ENCODE data around the gene MXRA7. TPM values are rescaled to one million over a fixed set of nuclear protein-coding genes. Genes with fewer than 3 reads are reported as not detected.

The MXRA7 gene
- total RNA-seq, 1 donor from 2014 or later: 55.4 TPM

GRCh38 chr17:76709077-76709950 lies 1.5 kb downstream of the MXRA7 start:
- Histone ChIP-seq H3K36me3 (no peaks in the 10 kb centered on the region), H3K27me3 (peaks cover 11% of the 10 kb centered on the region), H3K9ac (no peak overlapping the region), H4K20me1 (ENCODE audit: low read depth) (peaks cover 18% of the 10 kb centered on the region), H3K4me2 (peak overlapping the region; percentile 96), H3K4me1 (peaks cover 31% of the 10 kb centered on the region), H3K9me3 (ENCODE audit: low read depth) (no peaks in the 10 kb centered on the region), H3F3A (ENCODE audit: low read depth) (peaks cover 35% of the 10 kb centered on the region), H2AFZ (replicated peaks) (no peak overlapping the region), H3K79me2 (ENCODE audit: low read depth) (peaks cover 4% of the 10 kb centered on the region), H3K27ac (no peak overlapping the region), H3K4me3 (peak overlapping the region; percentile 69)
- peak overlapping the region; percentile 88 for H3K4me3 Mint-ChIP-seq
- peaks cover 3% of the 10 kb centered on the region for H3K27me3 Mint-ChIP-seq (ENCODE audit: insufficient read depth, low read depth)
- no peaks in the 10 kb centered on the region for H3K9me3 Mint-ChIP-seq
- peaks cover 44% of the 10 kb centered on the region for H3K4me1 Mint-ChIP-seq
- H3K27ac Mint-ChIP-seq: peak overlapping the region; percentile 18
- H3K36me3 Mint-ChIP-seq: peaks cover 3% of the 10 kb centered on the region
- peak; percentile 71 for DNase-seq (ENCODE audit: low spot score)
- TF ChIP-seq EZH2 (IDR thresholded peaks at IDR 0.05) (no peak), EZH2phosphoT487 (IDR thresholded peaks at IDR 0.05) (no peak), CTCF (IDR thresholded peaks at IDR 0.05) (no peak)

- peak overlapping the region; percentile 53 for H3K27ac Mint-ChIP-seq
- Histone ChIP-seq H4K20me1 (ENCODE audit: low read depth) (peaks cover 18% of the 10 kb centered on the region), H3K4me1 (peaks cover 31% of the 10 kb centered on the region), H3K9me3 (ENCODE audit: low read depth) (no peaks in the 10 kb centered on the region), H3K9ac (no peak overlapping the region), H3K27ac (peak overlapping the region; percentile 7), H3F3A (ENCODE audit: low read depth) (peaks cover 32% of the 10 kb centered on the region), H3K79me2 (ENCODE audit: low read depth) (peaks cover 4% of the 10 kb centered on the region), H3K4me2 (peak overlapping the region; percentile 96), H2AFZ (replicated peaks) (no peak overlapping the region), H3K36me3 (no peaks in the 10 kb centered on the region), H3K4me3 (peak overlapping the region; percentile 8), H3K27me3 (peaks cover 11% of the 10 kb centered on the region)
- H3K4me1 Mint-ChIP-seq: peaks cover 50% of the 10 kb centered on the region
- TF ChIP-seq EZH2 (IDR thresholded peaks at IDR 0.05) (no peak), CTCF (IDR thresholded peaks at IDR 0.05) (peak; percentile 88), EZH2phosphoT487 (IDR thresholded peaks at IDR 0.05) (no peak)
- no peaks in the 10 kb centered on the region for H3K9me3 Mint-ChIP-seq
- H3K36me3 Mint-ChIP-seq: no peaks in the 10 kb centered on the region
- peak overlapping the region; percentile 77 for H3K4me3 Mint-ChIP-seq
- DNase-seq (ENCODE audit: low spot score): peak; percentile 94
- peaks cover 3% of the 10 kb centered on the region for H3K27me3 Mint-ChIP-seq (ENCODE audit: insufficient read depth, low read depth)
These were observed 2.6 kb downstream of the MXRA7 start for GRCh38 chr17:76707985-76708807.

- no peak overlapping the region for H3K4me3 ChIP-seq
- H3K4me3 Mint-ChIP-seq: no peak overlapping the region
- no peaks in the 10 kb centered on the region for H3K36me3 Mint-ChIP-seq
- H3K79me2 ChIP-seq (ENCODE audit: low read depth): peaks cover 10% of the 10 kb centered on the region
- H3K27ac ChIP-seq: no peak overlapping the region
- no peak overlapping the region for H3K4me2 ChIP-seq
- H3K27ac Mint-ChIP-seq: no peak overlapping the region
- no peak overlapping the region for H3K9ac ChIP-seq
- no peaks in the 10 kb centered on the region for H3K9me3 Mint-ChIP-seq
- no peaks in the 10 kb centered on the region for H3K36me3 ChIP-seq
- H3K4me1 Mint-ChIP-seq: peaks cover 54% of the 10 kb centered on the region
- H3K4me1 ChIP-seq: peaks cover 34% of the 10 kb centered on the region
- no peaks in the 10 kb centered on the region for H3K9me3 ChIP-seq (ENCODE audit: low read depth)
- H3F3A ChIP-seq (ENCODE audit: low read depth): peaks cover 35% of the 10 kb centered on the region
- peaks cover 11% of the 10 kb centered on the region for H3K27me3 ChIP-seq
- H3K27me3 Mint-ChIP-seq (ENCODE audit: insufficient read depth, low read depth): peaks cover 3% of the 10 kb centered on the region
- peaks cover 26% of the 10 kb centered on the region for H4K20me1 ChIP-seq (ENCODE audit: low read depth)
- no peak for DNase-seq (ENCODE audit: low spot score)
- no peak overlapping the region for H2AFZ ChIP-seq (replicated peaks)
- TF ChIP-seq CTCF (IDR thresholded peaks at IDR 0.05) (no peak), EZH2 (IDR thresholded peaks at IDR 0.05) (no peak), EZH2phosphoT487 (IDR thresholded peaks at IDR 0.05) (no peak)
These were observed 3.9 kb downstream of the MXRA7 start for GRCh38 chr17:76706817-76707216.
